ENCODE measurements around the gene SPG7. TPM values are rescaled to one million over a fixed set of nuclear protein-coding genes. Genes with fewer than 3 reads are reported as not detected.

Gene SPG7
- total RNA-seq, 1 donor from 2014 or later: 119 TPM

DNA sequence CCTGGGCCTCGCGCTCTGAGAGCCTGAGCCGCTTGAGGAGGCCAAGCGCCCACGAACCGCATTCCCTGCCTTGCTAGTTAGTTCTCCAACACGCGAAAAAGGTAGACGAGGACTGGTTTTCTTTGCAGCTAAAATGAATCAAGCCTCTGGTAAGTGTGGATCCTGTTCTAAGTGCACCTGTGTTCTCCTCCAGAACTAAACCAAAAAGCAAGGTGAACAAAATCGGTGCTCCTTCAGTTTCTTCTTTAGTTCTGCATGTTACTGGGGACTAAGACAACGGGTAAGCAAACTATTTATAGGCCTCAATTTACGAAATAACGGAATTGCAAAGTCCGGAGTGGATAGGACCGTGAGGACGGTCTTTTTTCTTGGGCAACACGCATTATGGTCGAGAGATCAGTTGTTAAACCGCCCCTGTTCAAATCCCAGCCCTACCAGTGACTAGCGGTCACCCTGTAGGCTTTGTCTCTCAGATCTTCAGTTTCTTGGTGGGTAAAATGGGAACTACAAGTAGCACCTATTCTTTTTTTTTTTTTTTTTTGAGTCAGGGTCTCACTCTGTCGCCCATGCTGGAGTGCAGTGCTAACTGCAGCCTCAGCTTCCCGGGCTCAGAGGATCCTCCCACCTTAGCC lies 16.8 kb upstream of the SPG7 start:
- no peak for DNase-seq (ENCODE audit: extremely low spot score in 2 of 2)
- Histone ChIP-seq H3K27me3 (no peaks in the 10 kb centered on the region), H3K36me3 (no peaks in the 10 kb centered on the region), H3K9me3 (no peaks in the 10 kb centered on the region), H3K4me3 (peak overlapping the region; percentile 87 to 95), H3K27ac (peak overlapping the region; percentile 77), H3K4me1 (peaks cover 44% of the 10 kb centered on the region)
- TF ChIP-seq CTCF (IDR thresholded peaks at IDR 0.05): no peak
- no peak for TF ChIP-seq POLR2A (IDR thresholded peaks at IDR 0.05)
- intact Hi-C loops (cut with DNase I): no loop called here

DNA sequence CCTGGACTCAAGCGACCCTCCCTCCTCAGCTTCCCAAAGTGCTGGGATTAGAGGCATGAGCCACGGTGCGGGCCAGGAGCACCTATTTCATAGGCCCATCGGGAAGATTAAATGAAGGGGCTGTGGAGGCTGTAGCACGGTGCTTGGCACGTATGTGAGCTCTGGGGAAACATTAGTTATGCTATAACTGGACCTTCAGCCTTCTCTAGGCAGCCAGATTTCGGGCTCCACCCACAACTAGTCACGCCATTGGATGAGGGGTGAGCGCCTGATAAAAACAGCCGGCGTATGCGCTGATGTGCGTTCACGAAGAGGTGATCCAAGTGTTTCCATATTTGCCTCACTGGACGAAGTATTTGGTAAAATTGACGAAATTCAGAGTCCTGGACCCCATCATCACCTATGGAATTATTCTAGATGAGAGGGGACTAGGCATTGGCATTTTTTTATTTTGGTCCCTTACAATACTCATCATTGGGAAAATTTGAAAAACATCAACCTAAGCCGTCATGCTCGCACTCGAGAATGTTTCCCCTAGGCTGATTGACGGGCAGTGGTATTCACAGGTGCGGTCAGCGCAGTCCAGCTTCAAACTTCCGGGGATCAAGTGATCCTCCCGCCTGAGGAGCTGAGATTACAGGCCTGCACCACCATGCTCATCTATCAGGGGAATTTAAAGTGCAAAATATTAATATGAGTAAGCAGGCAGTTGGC lies 16.1 kb upstream of the SPG7 start:
- TF ChIP-seq POLR2AphosphoS5 (IDR thresholded peaks at IDR 0.05; ENCODE audit: insufficient read depth in 1 of 2, low read depth in 1 of 2): no peak
- TF ChIP-seq CTCF (IDR thresholded peaks at IDR 0.05): no peak
- TF ChIP-seq POLR2A (IDR thresholded peaks at IDR 0.05): no peak
- peaks cover 37% of the 10 kb centered on the region for H3K4me1 ChIP-seq
- intact Hi-C loops (cut with DNase I): no loop called here
- H3K27me3 ChIP-seq: no peaks in the 10 kb centered on the region
- peak overlapping the region; percentile 87 to 95 for H3K4me3 ChIP-seq
- no peak for DNase-seq (ENCODE audit: extremely low spot score in 2 of 2)
- H3K36me3 ChIP-seq: no peaks in the 10 kb centered on the region
- H3K27ac ChIP-seq: no peak overlapping the region
- H3K9me3 ChIP-seq: no peaks in the 10 kb centered on the region

- TF ChIP-seq CTCF (IDR thresholded peaks at IDR 0.05) (no peak), POLR2A (IDR thresholded peaks at IDR 0.05) (no peak), POLR2AphosphoS5 (IDR thresholded peaks at IDR 0.05; ENCODE audit: insufficient read depth in 1 of 2, low read depth in 1 of 2) (no peak)
- no peaks in the 10 kb centered on the region for H3K9me3 ChIP-seq
- H3K27ac ChIP-seq: no peak overlapping the region
- H3K4me3 ChIP-seq: no peak overlapping the region
- H3K27me3 ChIP-seq: no peaks in the 10 kb centered on the region
- H3K4me1 ChIP-seq: peaks cover 20% of the 10 kb centered on the region
- DNase-seq (ENCODE audit: extremely low spot score in 2 of 2): no peak
- intact Hi-C loops (cut with DNase I): no loop called here
- no peaks in the 10 kb centered on the region for H3K36me3 ChIP-seq
Observed at GRCh38 chr16:89493776-89494175, 14.4 kb upstream of the SPG7 start.

- H3K4me3 ChIP-seq: no peak overlapping the region
- TF ChIP-seq POLR2A (IDR thresholded peaks at IDR 0.05) (no peak), POLR2AphosphoS5 (IDR thresholded peaks at IDR 0.05; ENCODE audit: insufficient read depth in 1 of 2, low read depth in 1 of 2) (no peak), CTCF (IDR thresholded peaks at IDR 0.05) (no peak)
- no peaks in the 10 kb centered on the region for H3K9me3 ChIP-seq
- H3K4me1 ChIP-seq: peaks cover 18% of the 10 kb centered on the region
- intact Hi-C loops (cut with DNase I): no loop called here
- no peaks in the 10 kb centered on the region for H3K27me3 ChIP-seq
- H3K27ac ChIP-seq: no peak overlapping the region
- no peak for DNase-seq (ENCODE audit: extremely low spot score in 2 of 2)
- H3K36me3 ChIP-seq: no peaks in the 10 kb centered on the region
Observed at GRCh38 chr16:89495121-89495520, 13.1 kb upstream of the SPG7 start.

DNA sequence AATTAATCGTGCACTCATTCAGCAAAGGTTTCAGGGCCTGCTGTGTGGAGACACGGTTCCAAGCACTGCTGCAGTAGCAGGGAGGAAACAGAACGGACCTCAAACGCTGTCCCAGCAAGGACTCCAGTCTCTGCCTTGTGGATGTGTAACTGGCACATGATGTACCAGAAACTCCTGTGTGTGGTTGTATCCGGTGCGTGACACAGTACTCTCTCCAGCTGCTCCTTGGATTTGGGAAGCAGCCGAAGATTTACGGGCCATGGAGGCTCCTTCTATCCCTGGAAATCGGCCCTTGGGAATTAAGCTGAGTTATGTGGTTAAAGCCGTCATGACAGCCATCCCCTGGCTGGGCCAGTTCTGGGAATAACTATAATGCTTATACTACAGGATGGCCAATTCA lies 9.4 kb upstream of the SPG7 start:
- Histone ChIP-seq H3K27ac (no peak overlapping the region), H3K36me3 (no peaks in the 10 kb centered on the region), H3K9me3 (no peaks in the 10 kb centered on the region), H3K27me3 (no peaks in the 10 kb centered on the region), H3K4me1 (peaks cover 8% of the 10 kb centered on the region), H3K4me3 (no peak overlapping the region)
- TF ChIP-seq CTCF (IDR thresholded peaks at IDR 0.05) (no peak), POLR2AphosphoS5 (IDR thresholded peaks at IDR 0.05; ENCODE audit: insufficient read depth in 1 of 2, low read depth in 1 of 2) (no peak), POLR2A (IDR thresholded peaks at IDR 0.05) (no peak)
- DNase-seq (ENCODE audit: extremely low spot score in 2 of 2): no peak
- intact Hi-C loops (cut with DNase I): no loop called here

Data from vagina (tissue), 2 donors.